Measurements from ENCODE around the gene BEND5. TPM values are rescaled to one million over a fixed set of nuclear protein-coding genes. Genes with fewer than 3 reads are reported as not detected.

Gene BEND5
- total RNA-seq, 1 experiment from 2014 or later = not detected

DNA sequence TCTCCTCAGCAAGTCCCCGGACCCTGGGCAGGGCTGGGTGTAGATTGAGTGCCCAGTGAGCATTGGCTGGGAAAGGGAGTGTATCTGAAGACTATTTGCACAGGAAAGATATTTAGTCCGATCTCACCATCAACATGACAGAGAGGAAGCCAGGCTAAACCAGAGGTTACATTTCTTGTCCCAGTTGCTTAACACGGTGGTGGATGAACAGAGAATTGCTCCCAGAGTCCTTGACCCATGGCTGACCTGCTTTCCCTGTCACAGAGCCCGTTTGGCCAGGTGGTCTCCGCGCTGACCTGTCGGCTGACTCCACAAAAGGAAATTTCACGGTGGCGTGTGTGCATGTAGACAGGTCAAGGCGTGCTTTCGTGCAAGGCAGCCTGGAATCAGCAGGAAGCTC, 83.5 kb downstream of the BEND5 start:
- CTCF ChIA-PET = no interaction called here
- TF ChIP-seq SIN3A (IDR thresholded peaks at IDR 0.05; ENCODE audit: borderline replicate concordance, insufficient read depth, low read depth, low read length) (no peak), CTCF (IDR thresholded peaks at IDR 0.05) (no peak), POLR2AphosphoS5 (IDR thresholded peaks at IDR 0.05; ENCODE audit: low read depth, low read length) (no peak), TCF7L2 (IDR thresholded peaks at IDR 0.05; ENCODE audit: low read depth, low read length) (no peak)
- TF ChIP-seq, protein P1, sequence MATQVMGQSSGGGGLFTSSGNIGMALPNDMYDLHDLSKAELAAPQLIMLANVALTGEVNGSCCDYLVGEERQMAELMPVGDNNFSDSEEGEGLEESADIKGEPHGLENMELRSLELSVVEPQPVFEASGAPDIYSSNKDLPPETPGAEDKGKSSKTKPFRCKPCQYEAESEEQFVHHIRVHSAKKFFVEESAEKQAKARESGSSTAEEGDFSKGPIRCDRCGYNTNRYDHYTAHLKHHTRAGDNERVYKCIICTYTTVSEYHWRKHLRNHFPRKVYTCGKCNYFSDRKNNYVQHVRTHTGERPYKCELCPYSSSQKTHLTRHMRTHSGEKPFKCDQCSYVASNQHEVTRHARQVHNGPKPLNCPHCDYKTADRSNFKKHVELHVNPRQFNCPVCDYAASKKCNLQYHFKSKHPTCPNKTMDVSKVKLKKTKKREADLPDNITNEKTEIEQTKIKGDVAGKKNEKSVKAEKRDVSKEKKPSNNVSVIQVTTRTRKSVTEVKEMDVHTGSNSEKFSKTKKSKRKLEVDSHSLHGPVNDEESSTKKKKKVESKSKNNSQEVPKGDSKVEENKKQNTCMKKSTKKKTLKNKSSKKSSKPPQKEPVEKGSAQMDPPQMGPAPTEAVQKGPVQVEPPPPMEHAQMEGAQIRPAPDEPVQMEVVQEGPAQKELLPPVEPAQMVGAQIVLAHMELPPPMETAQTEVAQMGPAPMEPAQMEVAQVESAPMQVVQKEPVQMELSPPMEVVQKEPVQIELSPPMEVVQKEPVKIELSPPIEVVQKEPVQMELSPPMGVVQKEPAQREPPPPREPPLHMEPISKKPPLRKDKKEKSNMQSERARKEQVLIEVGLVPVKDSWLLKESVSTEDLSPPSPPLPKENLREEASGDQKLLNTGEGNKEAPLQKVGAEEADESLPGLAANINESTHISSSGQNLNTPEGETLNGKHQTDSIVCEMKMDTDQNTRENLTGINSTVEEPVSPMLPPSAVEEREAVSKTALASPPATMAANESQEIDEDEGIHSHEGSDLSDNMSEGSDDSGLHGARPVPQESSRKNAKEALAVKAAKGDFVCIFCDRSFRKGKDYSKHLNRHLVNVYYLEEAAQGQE (IDR thresholded peaks at IDR 0.05; ENCODE audit: insufficient read depth in 1 of 2, low read depth in 2 of 2, low read length in 1 of 2) = no peak
- in situ Hi-C loops (cut with HindIII; ENCODE audit: low pct_unique_long_range_greater_than_20kb, low sequenced_read_pairs) (no loop called here), intact Hi-C loops (cut with micrococcal nuclease; ENCODE audit: unreplicated experiment) (no loop called here)
- Histone ChIP-seq H3K4me3 (ENCODE audit: low read depth in 2 of 2, low read length in 2 of 2) (no peak overlapping the region), H3K27ac (ENCODE audit: low read length) (no peak overlapping the region), H3K36me3 (ENCODE audit: control insufficient read depth, insufficient read depth, low read length) (no peaks in the 10 kb centered on the region), H3K4me1 (ENCODE audit: control insufficient read depth, insufficient read depth, low read length) (no peaks in the 10 kb centered on the region), H3K27me3 (ENCODE audit: control insufficient read depth, insufficient read depth, low read length) (peaks cover 14% of the 10 kb centered on the region; the same call in 1 of the 2 replicates), H3K9me3 (ENCODE audit: control insufficient read depth, insufficient read depth, low read depth, low read length) (no peaks in the 10 kb centered on the region)
- no TSS peak for BruUV-seq (replicated peaks)
- POLR2A ChIA-PET = no interaction called here
- ATAC-seq = no peak
- no peak for DNase-seq (ENCODE audit: low read depth, low spot score)

DNA sequence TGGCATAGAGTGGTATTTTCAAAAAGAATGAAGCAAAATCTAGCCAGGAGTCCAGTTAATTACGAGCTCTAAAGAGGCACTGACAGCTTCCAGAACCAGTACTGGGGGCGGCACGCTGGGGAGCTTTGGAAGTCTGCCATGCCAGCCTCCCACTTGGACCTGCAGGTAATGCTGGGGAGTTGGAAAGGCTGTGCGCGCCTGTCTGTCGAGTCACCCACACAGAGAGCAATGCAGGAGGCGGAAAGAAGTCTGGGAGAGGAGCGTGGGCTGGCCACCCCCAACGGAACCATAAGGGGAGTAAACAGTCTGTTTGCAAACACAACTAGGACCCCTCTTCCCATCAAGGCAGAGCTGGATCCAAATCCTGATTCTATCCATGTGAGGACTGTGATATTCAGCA, 84.5 kb downstream of the BEND5 start:
- ATAC-seq (no peak), DNase-seq (ENCODE audit: low read depth, low spot score) (no peak)
- intact Hi-C loops (cut with micrococcal nuclease; ENCODE audit: unreplicated experiment) = no loop called here
- Histone ChIP-seq H3K4me3 (ENCODE audit: low read depth in 2 of 2, low read length in 2 of 2) (no peak overlapping the region), H3K36me3 (ENCODE audit: control insufficient read depth, insufficient read depth, low read length) (no peaks in the 10 kb centered on the region), H3K27me3 (ENCODE audit: control insufficient read depth, insufficient read depth, low read length) (peaks cover 14% of the 10 kb centered on the region; the same call in 1 of the 2 replicates), H3K4me1 (ENCODE audit: control insufficient read depth, insufficient read depth, low read length) (no peaks in the 10 kb centered on the region), H3K27ac (ENCODE audit: low read length) (no peak overlapping the region), H3K9me3 (ENCODE audit: control insufficient read depth, insufficient read depth, low read depth, low read length) (no peaks in the 10 kb centered on the region)
- POLR2A ChIA-PET = no interaction called here
- in situ Hi-C loops (cut with HindIII; ENCODE audit: low pct_unique_long_range_greater_than_20kb, low sequenced_read_pairs) = no loop called here
- CTCF ChIA-PET = no interaction called here
- TF ChIP-seq POLR2AphosphoS5 (IDR thresholded peaks at IDR 0.05; ENCODE audit: low read depth, low read length) (no peak), TCF7L2 (IDR thresholded peaks at IDR 0.05; ENCODE audit: low read depth, low read length) (no peak), SIN3A (IDR thresholded peaks at IDR 0.05; ENCODE audit: borderline replicate concordance, insufficient read depth, low read depth, low read length) (no peak), CTCF (IDR thresholded peaks at IDR 0.05) (no peak)
- TF ChIP-seq, protein P1 (IDR thresholded peaks at IDR 0.05; ENCODE audit: insufficient read depth in 1 of 2, low read depth in 2 of 2, low read length in 1 of 2) = no peak
- BruUV-seq (replicated peaks) = no TSS peak
